ENCODE measurements around the gene ANAPC15. TPM values are rescaled to one million over a fixed set of nuclear protein-coding genes. Genes with fewer than 3 reads are reported as not detected.

The ANAPC15 gene
- total and polyA plus RNA-seq, 4 donors: 8.4 to 22.4 (median 15.0) TPM

DNA sequence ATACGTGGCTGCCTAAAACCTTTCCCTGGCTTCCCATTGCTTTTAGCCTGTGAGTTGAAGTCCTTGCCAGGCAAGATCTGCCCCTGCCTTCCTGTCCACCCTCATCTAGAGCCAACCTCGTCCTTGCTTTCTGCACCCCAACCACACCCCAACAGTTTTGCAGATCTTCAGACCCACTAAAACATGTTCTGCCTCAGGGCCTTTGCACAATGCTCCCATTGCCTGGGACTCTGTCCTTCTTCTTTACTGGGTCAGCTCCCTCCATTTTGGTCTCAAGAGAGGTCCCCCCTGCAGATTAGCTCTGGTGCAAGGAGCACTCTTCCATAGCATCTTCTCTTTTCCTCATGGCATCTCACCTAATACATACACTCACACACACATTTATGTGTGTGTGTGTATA, 8.4 kb upstream of the ANAPC15 start:
- Histone ChIP-seq H3K9me3 (ENCODE audit: control insufficient read depth in 4 of 4, low read length in 3 of 4) (no peaks in the 10 kb centered on the region), H3K27ac (ENCODE audit: low read depth in 1 of 2, low read length in 2 of 2) (no peak overlapping the region), H3K4me1 (ENCODE audit: control insufficient read depth in 4 of 4, insufficient read depth in 4 of 4, low read length in 3 of 4) (no peaks in the 10 kb centered on the region), H3K36me3 (ENCODE audit: control insufficient read depth in 4 of 4, insufficient read depth in 3 of 4, low read depth in 1 of 4, low read length in 3 of 4) (no peaks in the 10 kb centered on the region), H3K4me3 (ENCODE audit: low read depth in 1 of 3, low read length in 3 of 3) (no peak overlapping the region), H3K27me3 (ENCODE audit: control insufficient read depth in 4 of 4, insufficient read depth in 4 of 4, low read length in 3 of 4) (no peaks in the 10 kb centered on the region), H3K9ac (ENCODE audit: low read depth in 1 of 2, low read length in 2 of 2) (no peak overlapping the region)
- 75% methylated on average over 2 of the region's 2 CpGs for WGBS
- no peak for TF ChIP-seq FOXA1 (IDR thresholded peaks at IDR 0.05)
- TF ChIP-seq NR2F2 (IDR thresholded peaks at IDR 0.05): no peak
- TF ChIP-seq, protein P1, sequence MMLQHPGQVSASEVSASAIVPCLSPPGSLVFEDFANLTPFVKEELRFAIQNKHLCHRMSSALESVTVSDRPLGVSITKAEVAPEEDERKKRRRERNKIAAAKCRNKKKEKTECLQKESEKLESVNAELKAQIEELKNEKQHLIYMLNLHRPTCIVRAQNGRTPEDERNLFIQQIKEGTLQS (IDR thresholded peaks at IDR 0.05): no peak
- TF ChIP-seq SP1 (IDR thresholded peaks at IDR 0.05): no peak
- DNase-seq (ENCODE audit: low spot score): no peak

DNA sequence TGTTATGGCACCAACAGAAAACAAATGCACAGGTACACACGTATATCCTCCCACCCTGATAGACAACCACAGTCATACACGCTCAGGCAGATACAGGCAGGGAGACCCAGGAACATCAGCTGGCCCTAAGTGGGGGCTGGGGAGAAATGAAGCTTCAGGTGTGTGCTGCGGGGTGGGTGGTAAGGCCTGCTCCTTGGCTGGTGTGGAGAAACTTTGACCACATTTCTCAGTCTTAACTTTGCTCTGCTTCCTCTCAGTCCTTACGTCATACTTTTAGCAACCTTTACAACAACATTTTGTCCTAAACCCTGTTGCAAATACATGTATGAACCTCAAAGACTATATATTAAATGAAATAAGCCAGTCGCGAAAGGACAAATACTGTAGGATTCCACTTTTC, 6.7 kb upstream of the ANAPC15 start:
- H3K4me3 ChIP-seq (ENCODE audit: low read depth in 1 of 3, low read length in 3 of 3): no peak overlapping the region
- no peaks in the 10 kb centered on the region for H3K4me1 ChIP-seq (ENCODE audit: control insufficient read depth in 4 of 4, insufficient read depth in 4 of 4, low read length in 3 of 4)
- WGBS: 81% methylated on average over 6 of the region's 6 CpGs
- H3K27me3 ChIP-seq (ENCODE audit: control insufficient read depth in 4 of 4, insufficient read depth in 4 of 4, low read length in 3 of 4): no peaks in the 10 kb centered on the region
- no peak overlapping the region for H3K9ac ChIP-seq (ENCODE audit: low read depth in 1 of 2, low read length in 2 of 2)
- no peaks in the 10 kb centered on the region for H3K9me3 ChIP-seq (ENCODE audit: control insufficient read depth in 4 of 4, low read length in 3 of 4)
- TF ChIP-seq, protein P2, sequence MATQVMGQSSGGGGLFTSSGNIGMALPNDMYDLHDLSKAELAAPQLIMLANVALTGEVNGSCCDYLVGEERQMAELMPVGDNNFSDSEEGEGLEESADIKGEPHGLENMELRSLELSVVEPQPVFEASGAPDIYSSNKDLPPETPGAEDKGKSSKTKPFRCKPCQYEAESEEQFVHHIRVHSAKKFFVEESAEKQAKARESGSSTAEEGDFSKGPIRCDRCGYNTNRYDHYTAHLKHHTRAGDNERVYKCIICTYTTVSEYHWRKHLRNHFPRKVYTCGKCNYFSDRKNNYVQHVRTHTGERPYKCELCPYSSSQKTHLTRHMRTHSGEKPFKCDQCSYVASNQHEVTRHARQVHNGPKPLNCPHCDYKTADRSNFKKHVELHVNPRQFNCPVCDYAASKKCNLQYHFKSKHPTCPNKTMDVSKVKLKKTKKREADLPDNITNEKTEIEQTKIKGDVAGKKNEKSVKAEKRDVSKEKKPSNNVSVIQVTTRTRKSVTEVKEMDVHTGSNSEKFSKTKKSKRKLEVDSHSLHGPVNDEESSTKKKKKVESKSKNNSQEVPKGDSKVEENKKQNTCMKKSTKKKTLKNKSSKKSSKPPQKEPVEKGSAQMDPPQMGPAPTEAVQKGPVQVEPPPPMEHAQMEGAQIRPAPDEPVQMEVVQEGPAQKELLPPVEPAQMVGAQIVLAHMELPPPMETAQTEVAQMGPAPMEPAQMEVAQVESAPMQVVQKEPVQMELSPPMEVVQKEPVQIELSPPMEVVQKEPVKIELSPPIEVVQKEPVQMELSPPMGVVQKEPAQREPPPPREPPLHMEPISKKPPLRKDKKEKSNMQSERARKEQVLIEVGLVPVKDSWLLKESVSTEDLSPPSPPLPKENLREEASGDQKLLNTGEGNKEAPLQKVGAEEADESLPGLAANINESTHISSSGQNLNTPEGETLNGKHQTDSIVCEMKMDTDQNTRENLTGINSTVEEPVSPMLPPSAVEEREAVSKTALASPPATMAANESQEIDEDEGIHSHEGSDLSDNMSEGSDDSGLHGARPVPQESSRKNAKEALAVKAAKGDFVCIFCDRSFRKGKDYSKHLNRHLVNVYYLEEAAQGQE (IDR thresholded peaks at IDR 0.05): no peak
- no peak for TF ChIP-seq EGR1 (IDR thresholded peaks at IDR 0.05; ENCODE audit: low read depth in 2 of 2)
- TF ChIP-seq FOXA2 (IDR thresholded peaks at IDR 0.05): no peak
- no peak for TF ChIP-seq GABPA (IDR thresholded peaks at IDR 0.05 in 1 of 2, conservative IDR thresholded peaks at IDR 0.05 in 1 of 2)
- TF ChIP-seq, protein P3, sequence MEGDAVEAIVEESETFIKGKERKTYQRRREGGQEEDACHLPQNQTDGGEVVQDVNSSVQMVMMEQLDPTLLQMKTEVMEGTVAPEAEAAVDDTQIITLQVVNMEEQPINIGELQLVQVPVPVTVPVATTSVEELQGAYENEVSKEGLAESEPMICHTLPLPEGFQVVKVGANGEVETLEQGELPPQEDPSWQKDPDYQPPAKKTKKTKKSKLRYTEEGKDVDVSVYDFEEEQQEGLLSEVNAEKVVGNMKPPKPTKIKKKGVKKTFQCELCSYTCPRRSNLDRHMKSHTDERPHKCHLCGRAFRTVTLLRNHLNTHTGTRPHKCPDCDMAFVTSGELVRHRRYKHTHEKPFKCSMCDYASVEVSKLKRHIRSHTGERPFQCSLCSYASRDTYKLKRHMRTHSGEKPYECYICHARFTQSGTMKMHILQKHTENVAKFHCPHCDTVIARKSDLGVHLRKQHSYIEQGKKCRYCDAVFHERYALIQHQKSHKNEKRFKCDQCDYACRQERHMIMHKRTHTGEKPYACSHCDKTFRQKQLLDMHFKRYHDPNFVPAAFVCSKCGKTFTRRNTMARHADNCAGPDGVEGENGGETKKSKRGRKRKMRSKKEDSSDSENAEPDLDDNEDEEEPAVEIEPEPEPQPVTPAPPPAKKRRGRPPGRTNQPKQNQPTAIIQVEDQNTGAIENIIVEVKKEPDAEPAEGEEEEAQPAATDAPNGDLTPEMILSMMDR (IDR thresholded peaks at IDR 0.05; ENCODE audit: low read depth, low read length, missing input control): no peak
- no peak for TF ChIP-seq RAD21 (IDR thresholded peaks at IDR 0.05)
- no peak for TF ChIP-seq HNF4A (conservative IDR thresholded peaks at IDR 0.05)
- TF ChIP-seq RXRA (IDR thresholded peaks at IDR 0.05): no peak
- TF ChIP-seq, protein P1 (IDR thresholded peaks at IDR 0.05): no peak
- TF ChIP-seq FOXA1 (IDR thresholded peaks at IDR 0.05): no peak
- DNase-seq (ENCODE audit: low spot score): no peak
- H3K27ac ChIP-seq (ENCODE audit: low read depth in 1 of 2, low read length in 2 of 2): no peak overlapping the region
- H3K36me3 ChIP-seq (ENCODE audit: control insufficient read depth in 4 of 4, insufficient read depth in 3 of 4, low read depth in 1 of 4, low read length in 3 of 4): no peaks in the 10 kb centered on the region

Measured in liver (tissue), 9 donors.